CD4-positive, alpha-beta T cell treated with Interleukin-1 beta for 1 hour (primary cell): ENCODE results near the gene SCRN1.

ENCODE experiments used
- DNase-seq, 2 donors: peaks; one replicate each; pipeline ENCODE4 v3.0.0-alpha.2; 2020 to 2022

SCRN1 gene

GRCh38 chr7:29885626-29886025 is 104.0 kb downstream of the SCRN1 start:
- DNase-seq, result no peak

- peak in 1 of 2 donors; percentile 6 for DNase-seq
These were observed 105.0 kb downstream of the SCRN1 start for GRCh38 chr7:29884399-29885272.

GRCh38 chr7:29883462-29884398 is 105.9 kb downstream of the SCRN1 start:
- no peak for DNase-seq

GRCh38 chr7:29882481-29882880 is 107.1 kb downstream of the SCRN1 start:
- DNase-seq, result no peak

GRCh38 chr7:29881724-29882123 is 107.9 kb downstream of the SCRN1 start:
- DNase-seq, result no peak

GRCh38 chr7:29879609-29880008 is 110.0 kb downstream of the SCRN1 start:
- DNase-seq, result no peak

- DNase-seq, result peak; percentile 17 to 27
These were observed 111.4 kb downstream of the SCRN1 start for GRCh38 chr7:29878081-29878688.

GRCh38 chr7:29877196-29877595 is 112.4 kb downstream of the SCRN1 start:
- DNase-seq, result no peak

- DNase-seq, result no peak
These were observed 113.9 kb downstream of the SCRN1 start for GRCh38 chr7:29875741-29876140.

- DNase-seq, result no peak
These were observed 115.8 kb downstream of the SCRN1 start for GRCh38 chr7:29873644-29874294.

- DNase-seq, result no peak
These were observed 117.7 kb downstream of the SCRN1 start for GRCh38 chr7:29871787-29872398.
